Measurements from ENCODE around the gene ENO2.

ENO2 gene

DNA sequence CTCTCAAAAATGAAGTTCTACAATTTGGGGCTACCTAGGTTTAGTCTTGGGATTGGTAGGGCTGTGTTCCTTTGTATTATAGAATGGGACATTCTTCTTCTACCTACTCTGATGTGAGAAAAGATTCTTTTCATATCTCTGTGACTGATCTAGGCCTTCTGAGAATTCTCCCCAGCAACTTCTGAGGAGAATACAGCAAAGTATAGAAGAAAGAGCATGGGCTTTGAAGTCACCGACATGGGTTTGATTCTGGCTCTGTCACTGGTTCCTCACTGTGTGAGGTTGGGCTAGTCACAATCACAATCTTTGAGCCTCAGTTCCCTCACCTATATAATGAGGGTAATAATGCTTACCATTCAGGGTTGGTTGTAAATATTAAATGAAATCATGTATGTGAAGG is 18.4 kb downstream of the ENO2 start:
- DNase-seq (ENCODE audit: low spot score), result no peak

DNA sequence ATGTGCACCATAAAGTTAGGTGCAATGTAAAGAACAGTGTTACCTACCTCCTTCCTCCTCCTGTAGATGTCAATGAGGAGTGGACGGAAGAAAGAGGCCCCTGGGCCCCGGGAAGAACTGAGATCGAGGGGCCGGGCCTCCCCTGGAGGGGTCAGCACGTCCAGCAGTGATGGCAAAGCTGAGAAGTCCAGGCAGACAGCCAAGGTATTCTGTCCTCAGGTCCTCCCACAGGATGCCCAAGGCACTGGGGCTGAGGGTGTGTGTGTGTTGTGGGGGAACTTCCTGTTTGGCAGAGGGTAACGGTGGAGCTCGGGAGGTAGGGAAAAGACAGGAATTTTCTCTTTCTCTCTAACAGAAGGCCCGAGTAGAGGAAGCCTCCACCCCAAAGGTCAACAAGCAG is 19.7 kb downstream of the ENO2 start:
- DNase-seq (ENCODE audit: low spot score), result no peak

DNA sequence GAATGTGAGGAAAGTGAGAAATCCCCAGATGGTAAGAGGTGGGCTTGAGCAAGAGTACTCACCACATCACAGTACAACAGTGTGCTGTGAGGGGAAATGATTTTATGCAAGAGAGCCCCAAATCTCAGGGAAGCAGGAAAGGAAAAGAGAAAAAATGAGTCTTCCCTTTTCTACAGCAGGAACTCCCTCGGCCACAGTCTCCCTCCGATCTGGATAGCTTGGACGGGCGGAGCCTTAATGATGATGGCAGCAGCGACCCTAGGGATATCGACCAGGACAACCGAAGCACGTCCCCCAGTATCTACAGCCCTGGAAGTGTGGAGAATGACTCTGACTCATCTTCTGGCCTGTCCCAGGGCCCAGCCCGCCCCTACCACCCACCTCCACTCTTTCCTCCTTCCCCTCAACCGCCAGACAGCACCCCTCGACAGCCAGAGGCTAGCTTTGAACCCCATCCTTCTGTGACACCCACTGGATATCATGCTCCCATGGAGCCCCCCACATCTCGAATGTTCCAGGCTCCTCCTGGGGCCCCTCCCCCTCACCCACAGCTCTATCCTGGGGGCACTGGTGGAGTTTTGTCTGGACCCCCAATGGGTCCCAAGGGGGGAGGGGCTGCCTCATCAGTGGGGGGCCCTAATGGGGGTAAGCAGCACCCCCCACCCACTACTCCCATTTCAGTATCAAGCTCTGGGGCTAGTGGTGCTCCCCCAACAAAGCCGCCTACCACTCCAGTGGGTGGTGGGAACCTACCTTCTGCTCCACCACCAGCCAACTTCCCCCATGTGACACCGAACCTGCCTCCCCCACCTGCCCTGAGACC is 21.2 kb downstream of the ENO2 start:
- DNase-seq (ENCODE audit: low spot score), result no peak

DNA sequence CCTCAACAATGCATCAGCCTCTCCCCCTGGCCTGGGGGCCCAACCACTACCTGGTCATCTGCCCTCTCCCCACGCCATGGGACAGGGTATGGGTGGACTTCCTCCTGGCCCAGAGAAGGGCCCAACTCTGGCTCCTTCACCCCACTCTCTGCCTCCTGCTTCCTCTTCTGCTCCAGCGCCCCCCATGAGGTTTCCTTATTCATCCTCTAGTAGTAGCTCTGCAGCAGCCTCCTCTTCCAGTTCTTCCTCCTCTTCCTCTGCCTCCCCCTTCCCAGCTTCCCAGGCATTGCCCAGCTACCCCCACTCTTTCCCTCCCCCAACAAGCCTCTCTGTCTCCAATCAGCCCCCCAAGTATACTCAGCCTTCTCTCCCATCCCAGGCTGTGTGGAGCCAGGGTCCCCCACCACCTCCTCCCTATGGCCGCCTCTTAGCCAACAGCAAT is 21.8 kb downstream of the ENO2 start:
- no peak for DNase-seq (ENCODE audit: low spot score)

DNA sequence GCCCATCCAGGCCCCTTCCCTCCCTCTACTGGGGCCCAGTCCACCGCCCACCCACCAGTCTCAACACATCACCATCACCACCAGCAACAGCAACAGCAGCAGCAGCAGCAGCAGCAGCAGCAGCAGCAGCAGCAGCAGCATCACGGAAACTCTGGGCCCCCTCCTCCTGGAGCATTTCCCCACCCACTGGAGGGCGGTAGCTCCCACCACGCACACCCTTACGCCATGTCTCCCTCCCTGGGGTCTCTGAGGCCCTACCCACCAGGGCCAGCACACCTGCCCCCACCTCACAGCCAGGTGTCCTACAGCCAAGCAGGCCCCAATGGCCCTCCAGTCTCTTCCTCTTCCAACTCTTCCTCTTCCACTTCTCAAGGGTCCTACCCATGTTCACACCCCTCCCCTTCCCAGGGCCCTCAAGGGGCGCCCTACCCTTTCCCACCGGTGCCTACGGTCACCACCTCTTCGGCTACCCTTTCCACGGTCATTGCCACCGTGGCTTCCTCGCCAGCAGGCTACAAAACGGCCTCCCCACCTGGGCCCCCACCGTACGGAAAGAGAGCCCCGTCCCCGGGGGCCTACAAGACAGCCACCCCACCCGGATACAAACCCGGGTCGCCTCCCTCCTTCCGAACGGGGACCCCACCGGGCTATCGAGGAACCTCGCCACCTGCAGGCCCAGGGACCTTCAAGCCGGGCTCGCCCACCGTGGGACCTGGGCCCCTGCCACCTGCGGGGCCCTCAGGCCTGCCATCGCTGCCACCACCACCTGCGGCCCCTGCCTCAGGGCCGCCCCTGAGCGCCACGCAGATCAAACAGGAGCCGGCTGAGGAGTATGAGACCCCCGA is 22.5 kb downstream of the ENO2 start:
- DNase-seq (ENCODE audit: low spot score), result peak; percentile 58

DNA sequence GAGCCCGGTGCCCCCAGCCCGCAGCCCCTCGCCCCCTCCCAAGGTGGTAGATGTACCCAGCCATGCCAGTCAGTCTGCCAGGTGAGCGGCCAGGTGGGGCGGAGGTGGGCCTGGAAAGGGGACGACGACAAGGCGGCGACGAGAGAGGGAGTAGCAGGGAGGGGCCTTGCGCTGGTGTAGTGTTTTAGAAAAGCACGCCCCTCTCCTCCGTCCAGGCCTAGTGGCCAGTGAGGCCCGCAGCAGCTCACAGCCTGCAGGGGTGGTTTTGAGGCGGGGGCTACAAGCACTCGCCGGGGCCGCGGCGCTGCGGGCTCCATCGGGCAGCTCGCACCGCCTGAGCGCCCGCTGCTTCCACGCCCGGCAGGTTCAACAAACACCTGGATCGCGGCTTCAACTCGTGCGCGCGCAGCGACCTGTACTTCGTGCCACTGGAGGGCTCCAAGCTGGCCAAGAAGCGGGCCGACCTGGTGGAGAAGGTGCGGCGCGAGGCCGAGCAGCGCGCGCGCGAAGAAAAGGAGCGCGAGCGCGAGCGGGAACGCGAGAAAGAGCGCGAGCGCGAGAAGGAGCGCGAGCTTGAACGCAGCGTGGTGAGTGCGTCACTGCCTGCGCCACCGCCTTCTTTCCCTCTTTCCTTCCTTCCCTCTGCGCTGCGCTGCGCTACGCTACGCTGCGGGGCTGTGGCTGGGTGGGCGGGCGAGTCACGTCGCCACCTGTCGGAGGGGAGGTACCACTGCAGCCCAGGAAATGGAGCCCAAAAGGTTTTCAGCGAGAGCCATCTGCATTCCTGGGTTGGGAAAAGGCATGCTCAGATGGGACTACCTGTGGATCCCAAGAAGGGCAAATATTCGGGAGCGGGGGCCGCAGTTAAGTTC is 23.3 kb downstream of the ENO2 start:
- DNase-seq (ENCODE audit: low spot score), result peak; percentile 86

DNA sequence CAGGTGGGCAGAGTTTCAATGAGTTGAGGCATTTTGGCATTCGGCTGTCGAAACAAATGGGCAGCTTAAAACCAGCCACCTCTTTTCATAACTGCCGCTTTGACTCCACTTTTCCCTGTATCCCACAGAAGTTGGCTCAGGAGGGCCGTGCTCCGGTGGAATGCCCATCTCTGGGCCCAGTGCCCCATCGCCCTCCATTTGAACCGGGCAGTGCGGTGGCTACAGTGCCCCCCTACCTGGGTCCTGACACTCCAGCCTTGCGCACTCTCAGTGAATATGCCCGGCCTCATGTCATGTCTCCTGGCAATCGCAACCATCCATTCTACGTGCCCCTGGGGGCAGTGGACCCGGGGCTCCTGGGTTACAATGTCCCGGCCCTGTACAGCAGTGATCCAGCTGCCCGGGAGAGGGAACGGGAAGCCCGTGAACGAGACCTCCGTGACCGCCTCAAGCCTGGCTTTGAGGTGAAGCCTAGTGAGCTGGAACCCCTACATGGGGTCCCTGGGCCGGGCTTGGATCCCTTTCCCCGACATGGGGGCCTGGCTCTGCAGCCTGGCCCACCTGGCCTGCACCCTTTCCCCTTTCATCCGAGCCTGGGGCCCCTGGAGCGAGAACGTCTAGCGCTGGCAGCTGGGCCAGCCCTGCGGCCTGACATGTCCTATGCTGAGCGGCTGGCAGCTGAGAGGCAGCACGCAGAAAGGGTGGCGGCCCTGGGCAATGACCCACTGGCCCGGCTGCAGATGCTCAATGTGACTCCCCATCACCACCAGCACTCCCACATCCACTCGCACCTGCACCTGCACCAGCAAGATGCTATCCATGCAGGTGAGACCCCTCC is 24.2 kb downstream of the ENO2 start:
- no peak for DNase-seq (ENCODE audit: low spot score)

DNA sequence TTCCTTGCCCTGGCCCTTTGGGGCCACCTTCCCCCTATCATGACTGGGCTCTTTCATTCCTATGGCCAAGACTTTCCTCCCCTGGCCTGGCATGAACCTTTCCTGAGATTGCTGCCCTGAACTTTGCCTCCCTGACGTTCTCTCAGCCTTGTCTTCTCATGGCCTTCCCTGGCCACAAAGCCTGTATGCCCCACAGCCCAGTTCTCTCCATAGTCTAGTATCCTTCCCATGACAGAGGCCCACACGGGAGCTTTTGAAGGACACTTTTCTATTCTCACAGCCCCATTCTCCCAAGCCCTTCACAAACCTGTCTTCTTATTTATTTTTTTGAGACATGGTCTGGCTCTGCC is 24.8 kb downstream of the ENO2 start:
- DNase-seq (ENCODE audit: low spot score), result no peak

DNA sequence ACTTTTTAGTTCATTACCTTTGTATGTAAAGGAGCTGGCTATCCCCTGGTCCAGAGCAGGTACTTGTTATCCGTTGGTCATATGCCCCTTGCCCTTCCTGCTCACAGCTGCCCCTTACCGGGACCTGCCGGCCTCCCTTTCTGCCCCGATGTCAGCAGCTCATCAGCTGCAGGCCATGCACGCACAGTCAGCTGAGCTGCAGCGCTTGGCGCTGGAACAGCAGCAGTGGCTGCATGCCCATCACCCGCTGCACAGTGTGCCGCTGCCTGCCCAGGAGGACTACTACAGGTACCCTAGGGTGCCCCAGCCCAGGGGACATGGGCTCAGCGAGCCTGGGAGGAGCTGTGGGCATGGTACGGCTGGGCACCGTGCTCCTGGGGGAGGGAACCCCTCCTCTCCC is 26.9 kb downstream of the ENO2 start:
- DNase-seq (ENCODE audit: low spot score), result no peak

DNA sequence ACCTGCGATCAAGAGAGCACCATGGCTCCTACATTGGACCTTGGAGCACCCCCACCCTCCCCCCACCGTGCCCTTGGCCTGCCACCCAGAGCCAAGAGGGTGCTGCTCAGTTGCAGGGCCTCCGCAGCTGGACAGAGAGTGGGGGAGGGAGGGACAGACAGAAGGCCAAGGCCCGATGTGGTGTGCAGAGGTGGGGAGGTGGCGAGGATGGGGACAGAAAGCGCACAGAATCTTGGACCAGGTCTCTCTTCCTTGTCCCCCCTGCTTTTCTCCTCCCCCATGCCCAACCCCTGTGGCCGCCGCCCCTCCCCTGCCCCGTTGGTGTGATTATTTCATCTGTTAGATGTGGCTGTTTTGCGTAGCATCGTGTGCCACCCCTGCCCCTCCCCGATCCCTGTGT is 27.4 kb downstream of the ENO2 start:
- DNase-seq (ENCODE audit: low spot score), result no peak

DNA sequence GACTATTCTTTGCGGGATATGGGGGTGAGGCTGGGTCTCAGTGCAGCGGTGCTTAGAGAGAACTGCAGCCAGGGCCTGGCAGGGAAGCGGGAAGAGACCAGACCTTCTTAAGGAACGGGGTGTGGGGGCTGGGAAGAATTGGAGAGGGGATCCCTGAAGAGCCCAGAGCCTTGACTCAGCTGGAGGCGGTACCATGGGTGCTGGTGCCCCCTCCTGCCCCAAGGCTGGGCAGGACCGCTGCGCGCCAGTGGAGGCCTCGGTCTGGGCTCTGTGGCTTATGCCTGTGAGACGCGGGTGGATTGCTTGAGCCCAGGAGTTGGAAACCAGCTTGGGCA is 27.9 kb downstream of the ENO2 start:
- no peak for DNase-seq (ENCODE audit: low spot score)

DNA sequence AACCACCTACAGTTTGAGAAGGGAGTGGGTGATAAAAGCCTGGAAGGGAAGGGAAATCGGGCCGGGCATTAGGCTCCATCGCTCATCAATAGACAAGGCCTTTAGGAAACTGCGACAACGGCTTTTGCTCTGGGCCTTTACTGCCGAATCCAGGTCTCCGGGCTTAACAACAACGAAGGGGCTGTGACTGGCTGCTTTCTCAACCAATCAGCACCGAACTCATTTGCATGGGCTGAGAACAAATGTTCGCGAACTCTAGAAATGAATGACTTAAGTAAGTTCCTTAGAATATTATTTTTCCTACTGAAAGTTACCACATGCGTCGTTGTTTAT is 29.0 kb downstream of the ENO2 start:
- DNase-seq (ENCODE audit: low spot score), result peak; percentile 94

DNA sequence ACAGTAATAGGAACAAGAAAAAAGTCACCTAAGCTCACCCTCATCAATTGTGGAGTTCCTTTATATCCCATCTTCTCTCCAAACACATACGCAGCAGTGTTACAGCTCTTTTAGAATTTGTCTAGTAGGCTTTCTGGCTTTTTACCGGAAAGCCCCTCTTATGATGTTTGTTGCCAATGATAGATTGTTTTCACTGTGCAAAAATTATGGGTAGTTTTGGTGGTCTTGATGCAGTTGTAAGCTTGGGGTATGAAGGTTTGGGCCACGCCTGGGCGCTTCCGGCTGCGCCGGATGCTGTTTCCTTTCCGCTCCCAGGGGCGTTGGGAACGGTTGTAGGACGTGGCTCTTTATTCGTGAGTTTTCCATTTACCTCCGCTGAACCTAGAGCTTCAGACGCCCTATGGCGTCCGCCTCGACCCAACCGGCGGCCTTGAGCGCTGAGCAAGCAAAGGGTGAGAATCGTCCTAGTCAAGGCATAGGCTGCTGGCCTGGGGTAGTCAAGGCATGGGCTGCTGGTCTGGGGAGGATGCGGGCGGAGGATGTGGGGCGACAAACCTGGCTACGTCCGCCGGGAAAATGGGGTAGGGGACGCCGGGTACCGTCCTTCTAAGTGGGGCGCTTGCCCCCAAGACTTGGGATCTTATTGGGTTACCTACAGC is 29.5 kb downstream of the ENO2 start, which contains the start of the genes C12orf57 and RNU7-1:
Gene C12orf57, plus strand, starts transcription at position 301 of the 659 bp plus-strand sequence. Its CDS starts 100 bp downstream, at position 401.
Gene RNU7-1, plus strand, starts transcription at position 95 of the 659 bp plus-strand sequence.
- DNase-seq (ENCODE audit: low spot score), result peak; percentile 64

DNA sequence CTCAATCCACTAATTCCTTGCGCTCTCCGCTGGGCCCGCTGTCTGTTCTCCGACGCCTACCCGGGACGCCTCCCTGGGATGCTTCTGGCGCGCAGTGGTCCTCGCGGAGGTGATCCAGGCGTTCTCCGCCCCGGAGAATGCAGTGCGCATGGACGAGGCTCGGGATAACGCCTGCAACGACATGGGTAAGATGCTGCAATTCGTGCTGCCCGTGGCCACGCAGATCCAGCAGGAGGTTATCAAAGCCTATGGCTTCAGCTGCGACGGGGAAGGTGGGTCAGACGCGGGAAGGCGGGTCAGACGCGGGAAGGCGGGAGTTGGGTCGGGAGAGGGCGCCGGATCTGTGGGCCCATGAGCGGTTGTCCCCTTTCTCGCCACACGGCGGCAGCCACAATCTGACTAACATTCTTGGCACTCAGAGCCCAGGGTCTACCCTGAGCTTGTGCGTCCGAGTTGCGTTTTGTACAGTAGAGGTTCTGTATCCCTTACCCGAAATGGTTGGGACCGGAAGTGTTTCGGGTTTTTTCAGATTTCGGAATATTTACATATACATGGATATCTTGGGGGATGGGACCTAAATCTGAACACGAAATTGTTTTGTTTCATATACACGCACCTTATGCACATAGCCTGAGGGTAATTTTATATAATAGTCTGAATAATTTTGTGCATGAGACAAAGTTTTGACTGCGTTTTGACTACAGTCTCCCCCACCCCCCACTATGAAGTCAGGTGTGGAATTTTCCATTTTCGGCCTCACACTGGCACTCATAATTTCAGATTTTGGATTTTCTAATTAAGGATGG is 30.2 kb downstream of the ENO2 start:
- DNase-seq (ENCODE audit: low spot score), result peak; percentile 84

DNA sequence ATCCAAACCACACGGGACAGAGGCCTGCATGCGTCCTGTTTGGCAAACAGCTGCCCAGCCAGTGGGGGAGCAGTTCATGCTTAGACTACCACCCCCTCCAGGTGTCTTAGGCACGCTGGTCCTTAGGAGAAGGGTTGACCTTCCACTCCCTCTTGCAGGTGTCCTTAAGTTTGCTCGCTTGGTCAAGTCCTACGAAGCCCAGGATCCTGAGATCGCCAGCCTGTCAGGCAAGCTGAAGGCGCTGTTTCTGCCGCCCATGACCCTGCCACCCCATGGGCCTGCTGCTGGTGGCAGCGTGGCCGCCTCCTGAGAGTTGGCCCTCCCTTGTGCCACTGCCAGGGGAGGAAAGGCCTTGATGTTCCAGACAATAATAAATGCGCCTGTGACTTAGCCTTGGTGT is 31.2 kb downstream of the ENO2 start:
- DNase-seq (ENCODE audit: low spot score), result no peak

DNA sequence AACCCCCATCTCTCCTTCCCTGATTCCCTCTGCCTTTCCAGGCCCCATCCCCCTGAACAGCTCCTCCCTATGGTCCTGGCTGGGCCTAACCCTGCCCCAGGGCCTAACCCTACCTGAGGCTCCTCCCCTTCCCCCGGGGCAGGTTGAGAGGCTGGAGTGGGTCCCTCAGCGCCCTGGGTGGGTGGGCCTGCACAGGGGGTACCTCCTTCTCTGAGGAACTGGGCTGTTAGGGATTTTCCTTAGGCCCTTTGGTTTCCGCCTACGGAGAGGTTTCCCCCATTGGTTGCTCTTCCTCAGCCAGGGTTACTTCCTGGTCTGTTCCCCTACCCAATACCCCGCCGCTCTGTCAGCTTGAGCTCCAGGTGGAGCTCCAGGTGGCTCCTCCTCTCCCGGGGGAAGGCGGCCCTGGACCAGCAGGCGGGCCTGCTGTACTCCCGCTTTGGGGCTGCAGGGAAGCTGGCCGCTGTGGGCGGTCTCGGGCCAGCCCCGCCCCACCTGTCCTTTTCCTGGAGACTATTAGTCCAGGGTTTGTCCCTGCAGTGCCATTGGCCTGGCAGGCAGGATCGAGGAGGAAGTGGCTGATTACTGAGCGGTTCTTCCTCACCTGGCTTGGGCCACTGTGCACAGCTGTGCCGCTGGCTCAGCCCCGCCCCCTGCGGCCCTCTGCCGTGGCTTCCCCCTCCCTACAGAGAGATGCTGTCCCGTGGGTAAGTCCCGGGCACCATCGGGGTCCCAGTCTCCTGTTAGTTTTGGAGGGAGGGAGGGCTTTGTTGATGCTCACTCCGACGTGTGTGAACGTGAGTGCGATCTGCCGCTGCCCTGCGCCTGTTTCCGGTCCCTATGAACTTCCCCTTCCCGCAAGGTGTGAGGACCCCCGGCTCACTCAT is 31.9 kb downstream of the ENO2 start:
- DNase-seq (ENCODE audit: low spot score), result peak; percentile 80

DNA sequence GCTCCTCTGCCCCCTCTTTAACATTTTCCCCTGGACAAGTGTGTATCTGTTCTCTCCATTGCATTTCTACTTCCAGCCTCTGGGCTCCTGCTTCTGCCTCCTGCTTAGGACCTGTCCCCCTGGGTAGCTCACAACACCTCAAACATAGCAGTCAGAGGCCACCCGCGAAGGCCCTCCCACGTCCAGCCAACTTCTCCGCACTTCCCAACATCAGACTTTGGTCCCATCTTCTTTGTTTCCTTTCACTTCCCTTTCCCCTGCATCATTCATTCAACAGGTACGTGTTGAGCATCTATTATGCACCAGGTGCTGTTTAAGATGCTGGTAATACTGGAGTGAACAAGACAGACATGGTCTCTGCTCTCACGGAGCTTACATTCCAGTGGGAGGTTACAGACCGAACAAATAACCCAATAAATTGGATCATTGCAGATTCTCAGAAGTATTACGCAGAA is 32.6 kb downstream of the ENO2 start:
- DNase-seq (ENCODE audit: low spot score), result no peak

DNA sequence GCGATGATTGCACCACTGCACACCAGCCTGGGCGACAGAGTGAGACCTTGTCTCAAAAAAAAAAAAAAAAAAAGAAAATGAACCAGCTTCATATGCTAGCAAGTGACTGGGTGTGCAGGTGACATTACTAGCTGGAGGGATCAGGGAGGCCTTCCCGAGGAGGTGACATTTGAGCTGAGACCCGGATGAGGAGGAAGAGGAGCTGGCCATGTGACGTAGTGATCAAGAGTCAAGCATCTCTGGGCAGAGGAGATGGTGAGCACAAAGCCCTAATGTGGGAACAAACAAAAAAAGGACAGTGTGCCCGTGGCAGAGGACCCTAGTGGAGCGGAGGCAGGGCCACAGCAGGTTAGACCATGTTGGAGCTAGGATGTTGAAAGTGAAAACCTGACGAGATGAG is 33.2 kb downstream of the ENO2 start:
- DNase-seq (ENCODE audit: low spot score), result no peak
